Heart left ventricle (tissue), 16 donors: ENCODE measurements around the gene SRP68. TPM values are rescaled to one million over a fixed set of nuclear protein-coding genes. Genes with fewer than 3 reads are reported as not detected.

Experiments used
- ATAC-seq, 4 donors: fragments of 200-7000 bp; cut with Tn5 transposase; one replicate each; pipeline ENCODE4 v1.9.1; 2020 to 2022; ENCODE audit warnings: moderate library complexity in 4 of 4, mild to moderate bottlenecking in 3 of 4, moderate number of reproducible peaks in 1 of 4
- DNase-seq, 5 donors: peaks; one replicate each; pipeline ENCODE4 v3.0.0-alpha.2; 2020
- H3K27ac ChIP-seq, 12 donors: fragments of 200-600 bp; sonication (generic) in 4 of 12; one replicate each; pipeline versions ENCODE4 v1.5.0 to v1.8.0; 2016 to 2022; ENCODE audit warnings: mild to moderate bottlenecking in 2 of 12
- H3K27me3 ChIP-seq, 9 donors: fragments of 200-600 bp; sonication (generic) in 2 of 9; one replicate each; pipeline versions ENCODE4 v1.5.1 to v1.8.0; 2016 to 2022; ENCODE audit warnings: mild to moderate bottlenecking in 3 of 9
- H3K36me3 ChIP-seq, 9 donors: fragments of 200-600 bp; sonication (generic) in 2 of 9; one replicate each; pipeline versions ENCODE4 v1.5.0 to v1.8.0; 2018 to 2022; ENCODE audit warnings: mild to moderate bottlenecking in 2 of 9
- H3K4me1 ChIP-seq, 12 donors: fragments of 200-600 bp; sonication (generic) in 4 of 12; one replicate each; pipeline versions ENCODE4 v1.5.0 to v1.8.0; 2016 to 2022; ENCODE audit warnings: mild to moderate bottlenecking in 3 of 12
- H3K4me3 ChIP-seq, 12 donors: fragments of 200-600 bp; sonication (generic) in 4 of 12; one replicate each; pipeline versions ENCODE4 v1.5.0 to v1.8.0; 2017 to 2022; ENCODE audit warnings: mild to moderate bottlenecking in 9 of 12, moderate library complexity in 4 of 12
- H3K9me3 ChIP-seq, 12 donors: fragments of 200-600 bp; sonication (generic) in 4 of 12; one replicate each; pipeline versions ENCODE4 v1.5.0 to v1.8.0; 2016 to 2022; ENCODE audit warnings: mild to moderate bottlenecking in 1 of 12
- POLR2A ChIP-seq, 2 donors: fragments of 450-650 bp; IDR thresholded peaks; one replicate each; pipeline ENCODE4 v1.6.1; 2017; ENCODE audit warnings: antibody characterized with exemption in 2 of 2, mild to moderate bottlenecking in 2 of 2, moderate library complexity in 2 of 2
- WGBS, 4 donors: extraction: QIAGEN DNeasy Blood & Tissue Kit in 2 of 4; methylation state at CpG; one replicate each; pipeline versions ENCODE4 v1.1.5 to v1.1.7; 2013 to 2018; 5-methylcytosine and 5-hydroxymethylcytosine counted together
- intact Hi-C, 10 donors: fragments of 100-400 bp; cut with DNase I; formaldehyde crosslinking; loops; one replicate each; pipeline versions ENCODE4 v1.11.1 to v1.14.2; 2022
- polyA plus RNA-seq, 2 donors: library from polyadenylated mRNA; stranded (reverse); fragments of 200-250 nt; gene quantifications; one replicate each; pipeline ENCODE4 v1.2.3, GENCODE V29; 2013
- total RNA-seq, 9 donors: library from RNA; depleted of rRNA in 2 of 9; stranded (reverse); fragments of >200 nt in 2 of 9; fragmentation: NEBNext Ultra II Directional in 3 of 9; extraction: Animal tissue kit (Norgen Biotek cat#: 25700) in 3 of 9; gene quantifications; one replicate each; pipeline versions ENCODE4 v1.1.0 to v1.2.4, GENCODE V29; 2016 to 2023
- TF ChIP-seq, protein P1 (sequence below), 12 donors: fragments of 200-600 bp; sonication (generic) in 4 of 12; IDR thresholded peaks; one replicate each; pipeline versions ENCODE4 v1.5.0 to v1.8.0; 2018 to 2022; ENCODE audit warnings: antibody characterized with exemption in 12 of 12, mild to moderate bottlenecking in 5 of 12
- donor health status: ischemic (EF 13 %, LVEDD 7.1; RV severe dilation, severe dysfunction).
- donor health status: healthy with polysubstance abuse.
- donor health status: DM: no; HTN: yes; CAD: no.
- donor health status: DM: no; HTN: no; CAD: no.
- donor health status: ischemic (EF 25% LVEDD 6.9; RV normal size, moderate dysfunction).
- donor health status: ischemic (EF 25% LVEDD 5.7; RV mildly dilated, moderate dysfunction).
- donor health status: healthy.
- donor health status: DM: yes; HTN: yes; CAD: no.
- donor health status: ischemic (EF 35%, LVEDD 5.7; RV mildly dilated, moderate dysfunction).
- donor health status: nonischemic (EF 11% LVEDD 7.7; RV severe dilation, severe dysfunction).
- donor health status: DM: yes; HTN: yes; CAD: no.
- donor health status: PGD.
- donor health status: ischemic (EF 29% LVEDD 5.4; RV normal size, mild dysfunction).
- donor health status: nonischemic (EF 23%, LVEDD 6.1; RV moderate dilation, normal function).

Gene SRP68
- total and polyA plus RNA-seq, 11 donors, result 26.8 to 80.0 (median 59.4) TPM

GRCh38 chr17:76081295-76082210 is 9.2 kb upstream of the SRP68 start:
- Histone ChIP-seq H3K4me3 (no peak overlapping the region), H3K36me3 (peaks cover 0 to 42% (median 37%) of the 10 kb centered on the region in 9 donors), H3K4me1 (peaks cover 0 to 23% (median 12%) of the 10 kb centered on the region in 12 donors), H3K27me3 (peaks cover 11 to 37% (median 23%) of the 10 kb centered on the region in 9 donors), H3K27ac (no peak overlapping the region), H3K9me3 (no peaks in the 10 kb centered on the region)
- ATAC-seq (peak in 3 of 4 donors; percentile 1 to 5 (median 3)), DNase-seq (peak in 1 of 5 donors; percentile 36)
- intact Hi-C loops, result no loop called here
- no peak for TF ChIP-seq POLR2A (IDR thresholded peaks at IDR 0.05)
- TF ChIP-seq, protein P1, sequence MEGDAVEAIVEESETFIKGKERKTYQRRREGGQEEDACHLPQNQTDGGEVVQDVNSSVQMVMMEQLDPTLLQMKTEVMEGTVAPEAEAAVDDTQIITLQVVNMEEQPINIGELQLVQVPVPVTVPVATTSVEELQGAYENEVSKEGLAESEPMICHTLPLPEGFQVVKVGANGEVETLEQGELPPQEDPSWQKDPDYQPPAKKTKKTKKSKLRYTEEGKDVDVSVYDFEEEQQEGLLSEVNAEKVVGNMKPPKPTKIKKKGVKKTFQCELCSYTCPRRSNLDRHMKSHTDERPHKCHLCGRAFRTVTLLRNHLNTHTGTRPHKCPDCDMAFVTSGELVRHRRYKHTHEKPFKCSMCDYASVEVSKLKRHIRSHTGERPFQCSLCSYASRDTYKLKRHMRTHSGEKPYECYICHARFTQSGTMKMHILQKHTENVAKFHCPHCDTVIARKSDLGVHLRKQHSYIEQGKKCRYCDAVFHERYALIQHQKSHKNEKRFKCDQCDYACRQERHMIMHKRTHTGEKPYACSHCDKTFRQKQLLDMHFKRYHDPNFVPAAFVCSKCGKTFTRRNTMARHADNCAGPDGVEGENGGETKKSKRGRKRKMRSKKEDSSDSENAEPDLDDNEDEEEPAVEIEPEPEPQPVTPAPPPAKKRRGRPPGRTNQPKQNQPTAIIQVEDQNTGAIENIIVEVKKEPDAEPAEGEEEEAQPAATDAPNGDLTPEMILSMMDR (IDR thresholded peaks at IDR 0.05), result no peak
- 62 to 77% (median 70%) methylated on average over 22 to 27 of the region's 27 CpGs for WGBS, 4 donors

- Histone ChIP-seq H3K9me3 (no peaks in the 10 kb centered on the region), H3K4me1 (peaks cover 0 to 30% (median 19%) of the 10 kb centered on the region in 12 donors), H3K36me3 (peaks cover 0 to 35% (median 29%) of the 10 kb centered on the region in 9 donors), H3K27ac (no peak overlapping the region), H3K27me3 (peaks cover 16 to 44% (median 30%) of the 10 kb centered on the region in 9 donors), H3K4me3 (no peak overlapping the region)
- TF ChIP-seq, protein P1 (IDR thresholded peaks at IDR 0.05), result no peak
- TF ChIP-seq POLR2A (IDR thresholded peaks at IDR 0.05), result no peak
- intact Hi-C loops, result no loop called here
- ATAC-seq (peak in 3 of 4 donors; percentile 3 to 4 (median 4)), DNase-seq (no peak)
- 39 to 41% (median 39%) methylated on average over 4 to 6 of the region's 6 CpGs for WGBS, 4 donors
Observed at GRCh38 chr17:76080768-76081287, 8.5 kb upstream of the SRP68 start.

DNA sequence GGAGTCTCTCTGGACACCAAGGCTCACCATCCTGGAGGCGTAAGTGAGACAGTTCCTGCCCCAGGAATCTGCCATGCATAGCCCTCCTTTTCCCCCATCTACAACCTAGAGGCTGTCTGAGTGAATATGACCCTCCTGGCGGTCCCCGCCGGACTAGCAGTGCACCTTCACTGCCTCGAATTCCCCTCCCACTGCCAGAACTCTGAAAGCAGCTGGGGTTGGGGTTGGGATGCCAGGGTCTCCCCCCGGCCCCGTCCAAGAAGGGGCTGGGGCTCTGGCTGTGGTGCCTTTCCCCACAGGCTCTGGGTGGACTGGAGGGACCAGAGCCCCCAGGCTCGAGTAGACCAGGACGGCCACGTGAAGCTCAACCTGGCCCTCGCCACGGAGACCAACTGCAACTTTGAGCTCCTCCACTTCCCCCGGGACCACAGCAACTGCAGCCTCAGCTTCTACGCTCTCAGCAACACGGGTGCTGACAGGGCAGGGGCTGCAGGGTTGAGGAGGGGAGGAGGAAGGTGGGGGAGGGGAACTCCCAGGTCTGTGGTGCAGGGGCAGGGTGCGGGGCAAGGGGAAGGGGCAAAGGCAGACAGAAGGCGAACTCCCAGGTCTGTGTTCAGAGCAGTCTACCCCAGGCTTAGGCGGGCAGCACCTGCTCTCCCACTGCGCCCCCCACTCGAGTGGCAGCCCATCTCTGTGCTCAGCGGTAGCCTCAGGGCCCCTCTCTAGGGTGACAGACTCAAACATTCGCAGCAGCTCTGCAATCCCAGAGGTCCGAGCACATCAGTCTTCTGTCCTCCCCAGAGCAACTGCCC is 7.8 kb upstream of the SRP68 start:
- H3K27ac ChIP-seq, result no peak overlapping the region
- peaks cover 0 to 29% (median 23%) of the 10 kb centered on the region in 9 donors for H3K36me3 ChIP-seq
- intact Hi-C loops, result loop anchor here in 1 of 10 donors (10.0 kb wide), 1 partner anchor 135 kb away; the partner anchor contains the start of gene FBF1
- 3 to 6% (median 5%) methylated on average over 6 to 23 of the region's 23 CpGs for WGBS, 4 donors
- H3K4me1 ChIP-seq, result peaks cover 0 to 37% (median 25%) of the 10 kb centered on the region in 12 donors
- DNase-seq, result no peak
- no peak overlapping the region for H3K4me3 ChIP-seq
- peaks cover 19 to 51% (median 37%) of the 10 kb centered on the region in 9 donors for H3K27me3 ChIP-seq
- TF ChIP-seq POLR2A (IDR thresholded peaks at IDR 0.05), result no peak
- TF ChIP-seq, protein P1 (IDR thresholded peaks at IDR 0.05), result no peak
- ATAC-seq, result peak in 3 of 4 donors; percentile 4 to 24 (median 16)
- no peaks in the 10 kb centered on the region for H3K9me3 ChIP-seq
